IPS-11a (cell line): ENCODE data around the gene CFAP410.
"Not testable (repeated sequence)": the region's sequence is repeated elsewhere in the genome, so short reads cannot be mapped to it uniquely, and the experiment has no call there.

Source experiments
- H3K4me3 ChIP-seq: one replicate; pipeline ENCODE4 v1.5.1; 2013; ENCODE audit warnings: low read depth, low read length, control low read depth

Gene CFAP410

GRCh38 chr21:44351535-44352252 lies 12.5 kb upstream of the CFAP410 start:
- H3K4me3 ChIP-seq: no peak overlapping the region

GRCh38 chr21:44350773-44351481 lies 11.7 kb upstream of the CFAP410 start:
- no peak overlapping the region for H3K4me3 ChIP-seq

GRCh38 chr21:44349847-44350772 lies 10.9 kb upstream of the CFAP410 start:
- H3K4me3 ChIP-seq: no peak overlapping the region

DNA sequence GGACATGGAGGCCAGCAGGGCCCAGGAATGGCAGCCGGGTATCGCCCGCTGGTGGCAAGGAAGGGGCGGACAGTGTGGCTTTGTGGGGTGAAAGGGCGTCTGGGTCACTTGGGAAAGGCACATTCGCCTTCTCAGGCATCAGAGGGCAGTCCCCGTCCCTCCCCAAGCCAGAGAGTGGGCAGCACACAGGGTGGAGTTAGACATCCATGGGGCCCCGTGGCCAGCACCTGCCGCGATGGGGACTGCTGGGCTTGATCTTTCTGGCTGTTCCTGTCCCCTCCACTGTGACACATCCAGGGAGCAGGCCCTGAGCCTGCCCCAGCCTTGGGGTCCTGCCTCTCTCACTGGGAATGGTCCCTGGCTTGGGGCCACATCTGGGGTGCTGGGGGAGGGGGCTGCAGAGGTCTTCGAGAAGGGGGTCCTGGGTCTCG lies 10.2 kb upstream of the CFAP410 start:
- no peak overlapping the region for H3K4me3 ChIP-seq

DNA sequence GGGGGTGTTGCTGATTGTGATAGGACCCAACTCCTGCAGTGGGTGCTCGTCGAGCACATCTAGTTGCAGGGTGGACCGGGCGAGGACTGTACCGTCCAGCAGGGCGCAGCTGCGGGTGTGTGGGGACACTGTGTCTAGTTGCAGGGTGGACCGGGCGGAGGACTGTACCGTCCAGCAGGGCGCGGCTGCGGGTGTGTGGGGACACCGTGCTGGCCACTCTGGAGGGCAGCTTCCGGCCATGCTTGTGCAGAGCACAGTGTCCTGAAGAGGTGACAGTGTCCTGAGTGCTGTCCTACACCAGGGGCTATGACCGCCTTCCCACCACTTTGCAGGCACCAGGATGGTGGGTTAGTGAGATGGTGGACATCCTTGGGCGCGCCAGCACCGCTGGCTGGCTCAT lies 9.7 kb upstream of the CFAP410 start:
- H3K4me3 ChIP-seq: no peak overlapping the region

DNA sequence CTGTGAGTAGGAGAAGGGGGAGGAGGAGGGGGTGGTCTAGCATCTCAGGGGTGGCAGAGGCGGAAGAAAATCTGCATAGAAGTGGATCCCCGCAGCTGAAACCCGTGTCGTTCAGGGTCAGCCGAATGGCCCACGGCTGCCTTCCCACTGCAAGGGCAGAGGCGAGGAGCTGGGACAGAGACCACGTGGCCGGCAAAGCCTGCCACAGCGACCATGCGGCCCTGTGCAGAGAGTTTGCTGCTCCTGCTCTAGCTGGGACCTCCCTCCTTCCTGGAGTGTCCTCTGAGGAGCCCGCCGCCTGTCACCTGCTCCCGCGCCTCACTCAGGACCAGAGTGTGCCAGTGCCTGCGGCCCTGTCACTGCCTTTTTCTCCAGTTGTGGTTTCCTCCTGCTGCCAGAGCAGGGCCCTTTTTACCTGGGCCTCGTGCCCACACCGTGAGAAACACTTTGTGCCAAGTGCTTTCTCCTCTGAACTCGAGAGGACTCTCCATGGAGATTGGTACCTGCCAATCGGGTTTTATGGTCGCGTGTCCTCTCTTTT lies 8.8 kb upstream of the CFAP410 start:
- no peak overlapping the region for H3K4me3 ChIP-seq

- no peak overlapping the region for H3K4me3 ChIP-seq
These were observed 6.3 kb upstream of the CFAP410 start for GRCh38 chr21:44345495-44345894.

GRCh38 chr21:44344541-44345183 lies 5.5 kb upstream of the CFAP410 start:
- H3K4me3 ChIP-seq: no peak overlapping the region

- H3K4me3 ChIP-seq: not testable (repeated sequence)
These were observed 3.8 kb upstream of the CFAP410 start for GRCh38 chr21:44342981-44343380.

DNA sequence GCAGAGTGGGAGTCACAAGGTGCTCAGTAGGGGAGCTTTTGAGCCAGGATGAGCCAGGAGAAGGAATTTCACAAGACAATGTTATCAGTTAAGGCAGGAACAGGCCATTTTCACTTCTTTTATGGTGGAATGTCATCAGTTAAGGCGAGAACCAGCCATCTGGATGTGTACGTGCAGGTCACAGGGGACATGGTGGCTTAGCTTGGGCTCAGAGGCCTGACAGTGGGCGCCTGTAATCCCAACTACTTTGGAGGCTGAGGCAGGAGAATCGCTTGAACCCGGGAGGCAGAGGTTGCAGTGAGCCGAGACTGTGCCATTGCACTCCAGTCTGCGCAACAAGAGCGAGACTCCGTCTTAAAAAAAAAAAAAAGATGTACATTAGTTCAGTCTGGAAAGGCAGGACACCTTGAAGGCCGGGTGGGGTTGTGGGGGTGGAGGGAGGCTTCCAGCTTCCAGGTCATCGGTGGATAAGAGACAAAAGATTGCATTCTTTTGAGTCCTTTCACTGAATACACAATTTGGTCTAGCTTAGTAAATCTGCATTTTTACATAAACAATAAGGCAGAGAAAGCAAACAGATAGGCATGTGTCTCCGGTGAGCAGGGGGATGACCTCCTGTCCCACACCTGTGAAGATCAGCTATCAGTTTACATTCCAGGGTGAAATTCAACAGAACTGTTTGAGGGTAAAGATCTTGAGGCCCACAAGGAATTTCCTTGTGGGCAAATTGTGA lies 2.7 kb upstream of the CFAP410 start:
- not testable (repeated sequence) for H3K4me3 ChIP-seq

DNA sequence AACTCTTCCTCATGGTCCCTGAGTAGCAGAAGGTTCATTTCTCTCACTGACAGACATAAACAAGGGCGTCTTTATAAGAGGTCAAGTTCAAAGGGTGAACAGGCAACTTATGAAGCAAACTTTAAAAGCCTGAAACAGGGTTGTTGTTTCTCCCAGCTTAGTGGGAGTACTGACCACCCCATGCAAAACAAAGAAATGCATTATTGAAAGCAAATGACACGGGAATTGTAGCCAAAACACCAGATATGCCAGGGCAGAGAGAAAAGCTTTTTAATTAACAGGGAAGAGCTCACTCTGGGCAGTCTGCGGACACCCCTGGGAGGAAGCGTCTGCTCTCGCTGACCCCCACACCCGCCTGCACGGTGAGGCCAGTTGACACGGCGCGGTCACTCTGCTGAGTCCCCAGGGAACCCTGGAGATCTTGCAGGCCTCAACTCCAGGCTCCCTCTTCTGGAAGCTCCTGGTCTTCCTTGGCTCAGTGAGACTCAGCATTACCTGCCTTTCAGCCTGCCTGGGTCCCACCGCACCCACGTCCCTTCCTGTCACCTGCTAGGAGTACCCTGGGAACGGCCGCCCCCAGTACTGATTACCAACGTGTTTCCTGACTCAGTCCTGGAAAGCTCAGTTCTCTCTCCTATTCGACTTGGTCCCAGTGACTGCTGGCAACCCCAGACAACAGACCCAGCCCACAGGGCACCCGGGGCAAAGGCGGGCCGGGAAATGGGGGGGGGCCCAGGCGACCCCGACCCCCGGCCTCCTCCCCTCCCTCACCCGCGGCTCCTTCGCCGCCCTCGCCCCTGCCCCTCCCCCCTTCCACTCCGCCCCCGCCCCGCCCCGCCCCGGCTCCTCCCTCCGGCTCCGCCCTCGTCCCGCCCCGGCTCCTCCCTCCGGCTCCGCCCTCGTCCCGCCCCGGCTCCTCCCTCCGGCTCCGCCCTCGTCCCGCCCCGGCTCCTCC lies 972 bp downstream of the CFAP410 start:
- peak overlapping the region; percentile 34 for H3K4me3 ChIP-seq

- no peak overlapping the region for H3K4me3 ChIP-seq
These were observed 1.7 kb downstream of the CFAP410 start for GRCh38 chr21:44337449-44337848.

DNA sequence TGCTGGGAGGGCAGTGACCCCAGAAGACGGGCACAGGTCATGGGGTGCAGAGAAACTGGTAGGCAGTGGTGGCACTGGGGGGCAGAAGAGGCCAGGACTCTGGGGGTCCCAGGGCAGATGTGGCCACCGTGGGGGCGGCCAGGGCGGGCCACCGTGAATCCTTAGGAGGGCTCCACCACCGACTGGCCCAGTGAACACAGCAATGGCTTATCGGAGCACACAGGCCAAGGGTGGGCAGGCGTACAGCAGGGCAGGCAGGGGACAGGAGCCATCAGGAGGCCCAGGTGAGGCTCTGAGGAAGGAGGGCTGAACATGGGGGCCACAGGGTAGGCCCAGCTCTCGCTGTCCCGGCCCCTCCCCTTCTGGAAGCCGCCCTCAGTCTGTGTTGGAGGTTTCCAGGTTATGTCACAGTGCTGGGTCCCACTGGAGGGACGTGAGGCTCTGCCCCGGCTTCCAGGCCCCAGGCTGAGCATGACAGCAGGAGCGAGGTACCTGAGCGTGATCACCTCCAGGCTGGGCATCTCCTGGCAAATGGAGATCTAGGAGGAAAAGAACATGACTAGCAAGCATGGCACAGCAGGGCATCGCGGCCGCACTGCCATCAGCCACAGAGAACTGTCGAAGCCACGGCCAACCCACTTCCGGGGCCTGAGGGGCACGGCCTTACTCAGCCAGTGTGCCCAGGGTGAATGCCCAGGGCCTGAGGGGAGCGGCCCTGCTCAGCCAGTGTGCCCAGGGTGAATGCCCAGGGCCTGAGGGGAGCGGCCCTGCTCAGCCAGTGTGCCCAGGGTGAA lies 3.7 kb downstream of the CFAP410 start:
- H3K4me3 ChIP-seq: no peak overlapping the region

DNA sequence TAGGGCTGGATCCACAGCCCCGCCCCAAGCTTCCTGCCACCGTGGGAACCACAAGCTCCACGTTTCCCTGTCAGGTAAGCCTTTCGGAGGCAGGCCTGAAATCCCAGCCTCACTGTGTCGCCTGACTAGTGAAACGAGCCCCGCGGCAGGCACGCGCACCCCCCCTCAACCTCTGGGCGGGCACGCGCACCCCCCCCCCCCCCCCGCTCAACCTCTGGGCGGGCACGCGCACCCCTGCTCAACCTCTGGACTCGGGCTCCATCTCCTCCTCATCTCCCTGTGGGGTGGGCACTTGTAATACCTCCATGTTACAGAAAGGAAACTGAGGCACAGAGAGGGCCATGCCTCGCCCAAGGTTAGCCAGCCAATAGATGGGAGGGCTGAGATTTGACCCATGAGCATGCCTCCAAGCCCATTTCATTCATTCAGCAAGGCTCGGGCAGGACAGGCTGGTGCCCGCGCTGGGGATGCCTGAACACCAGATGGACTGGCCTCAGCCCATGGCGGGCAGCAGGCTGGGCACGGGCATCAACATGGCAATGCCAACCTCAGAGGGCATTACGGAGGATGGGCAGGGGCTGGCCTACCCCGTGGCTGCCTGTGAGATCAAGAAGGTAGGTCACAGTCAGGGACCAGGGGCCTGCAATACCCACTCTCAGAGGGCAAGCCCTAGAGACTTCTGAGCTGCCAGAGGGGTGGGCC lies 4.7 kb downstream of the CFAP410 start:
- H3K4me3 ChIP-seq: no peak overlapping the region

- H3K4me3 ChIP-seq: no peak overlapping the region
These were observed 5.5 kb downstream of the CFAP410 start for GRCh38 chr21:44333509-44334328.

DNA sequence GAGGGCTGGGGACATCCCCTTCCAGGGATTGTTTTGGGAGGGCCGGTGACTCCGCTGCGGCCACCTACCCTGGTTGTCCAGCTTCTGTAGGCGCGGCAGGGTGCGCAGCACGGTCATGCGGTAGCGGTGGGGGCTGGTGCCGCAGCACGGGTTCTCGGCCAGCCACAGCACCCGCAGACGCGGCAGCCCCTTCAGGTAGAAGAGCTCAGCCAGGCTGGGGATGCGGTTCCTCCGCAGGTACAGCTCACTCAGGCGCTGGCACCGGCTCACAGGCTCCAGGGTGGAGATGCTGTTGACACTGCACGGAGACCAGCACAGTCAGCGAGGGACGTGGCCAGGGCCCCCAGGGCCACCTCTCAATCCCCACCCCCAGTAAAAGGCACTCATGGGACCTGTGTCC lies 6.2 kb downstream of the CFAP410 start:
- no peak overlapping the region for H3K4me3 ChIP-seq

GRCh38 chr21:44332383-44332782 lies 6.8 kb downstream of the CFAP410 start:
- H3K4me3 ChIP-seq: no peak overlapping the region
